T-cell (primary cell): Measurements from ENCODE around the gene ZNF672. TPM values are rescaled to one million over a fixed set of nuclear protein-coding genes. Genes with fewer than 3 reads are reported as not detected.

Source experiments
- ATAC-seq, 4 experiments: fragments of 200-7000 bp in 3 of 4; fragments of 150-1000 bp in 1 of 4; cut with Tn5 transposase; replicated peaks in 1 of 4; 1 replicate in 3 of 4; 2 replicates in 1 of 4; pipeline ENCODE4 v1.10.0; 2021; ENCODE audit warnings: moderate library complexity in 3 of 4, mild to moderate bottlenecking in 2 of 4, moderate number of reproducible peaks in 1 of 4
- CTCF ChIA-PET, 2 donors: fragments of 300-600 bp; sonication (Branson Sonifier 250); formaldehyde crosslinking; loops; one replicate each; lab custom pipeline; 2022; ENCODE audit warnings: antibody characterized with exemption in 2 of 2; lab: Charles Lee
- POLR2A ChIA-PET, 2 donors: fragments of 300-600 bp; sonication (Branson Sonifier 250); formaldehyde crosslinking; loops; one replicate each; lab custom pipeline; 2022; ENCODE audit warnings: antibody characterized with exemption in 2 of 2; lab: Charles Lee
- DNase-seq, 35 experiments: peaks; one replicate each; pipeline versions ENCODE4 v3.0.0 to v3.0.0-alpha.2; 2013 to 2023
- H3K27ac ChIP-seq: one replicate; pipeline ENCODE4 v1.5.1; 2013; ENCODE audit warnings: low read length
- H3K27me3 ChIP-seq, 2 experiments: replicated peaks in 1 of 2; 1 replicate in 1 of 2; 2 replicates in 1 of 2; pipeline versions ENCODE4 v1.6.1 to v1.7.0; 2013; ENCODE audit warnings: low read length in 1 of 2, mixed read lengths in 1 of 2; ENCODE audit not compliant: control insufficient read depth in 2 of 2, insufficient read depth in 2 of 2; ENCODE audit errors: extremely low read depth in 1 of 2
- H3K36me3 ChIP-seq, 2 donors: 1 replicate in 1 of 2; 2 replicates in 1 of 2; pipeline versions ENCODE4 v1.6.1 to v1.7.0; 2013; ENCODE audit warnings: low read length in 1 of 2; ENCODE audit not compliant: control insufficient read depth in 2 of 2, insufficient read depth in 1 of 2; ENCODE audit errors: extremely low read depth in 1 of 2
- H3K4me1 ChIP-seq, 2 experiments: 1 replicate in 1 of 2; 2 replicates in 1 of 2; pipeline versions ENCODE4 v1.6.1 to v1.7.0; 2013; ENCODE audit warnings: low read length in 2 of 2, mixed read lengths in 1 of 2; ENCODE audit not compliant: insufficient read depth in 2 of 2, control insufficient read depth in 1 of 2; ENCODE audit errors: extremely low read depth in 1 of 2
- H3K4me3 ChIP-seq, 2 donors: 1 replicate in 1 of 2; 2 replicates in 1 of 2; pipeline versions ENCODE4 v1.5.1 to v1.7.0; 2013; ENCODE audit warnings: mild to moderate bottlenecking in 2 of 2, low read length in 1 of 2, moderate library complexity in 1 of 2; ENCODE audit not compliant: control insufficient read depth in 1 of 2; ENCODE audit errors: extremely low read depth in 1 of 2
- H3K9me3 ChIP-seq: 2 replicates; pipeline ENCODE4 v1.7.0; 2013
- H3K27ac Mint-ChIP-seq, 2 donors: one replicate each; pipeline ENCODE4 v1.8.0; 2020 to 2021; ENCODE audit warnings: mild to moderate bottlenecking in 2 of 2, mixed read lengths in 2 of 2
- H3K27me3 Mint-ChIP-seq, 2 donors: one replicate each; pipeline ENCODE4 v1.8.0; 2021 to 2022; ENCODE audit warnings: mixed read lengths in 2 of 2
- H3K36me3 Mint-ChIP-seq: one replicate; pipeline ENCODE4 v1.8.0; 2021; ENCODE audit warnings: mixed read lengths
- H3K4me1 Mint-ChIP-seq, 3 donors: one replicate each; pipeline ENCODE4 v1.8.0; 2020 to 2022; ENCODE audit warnings: mixed read lengths in 3 of 3, mild to moderate bottlenecking in 1 of 3
- H3K4me3 Mint-ChIP-seq, 3 donors: one replicate each; pipeline ENCODE4 v1.8.0; 2020 to 2022; ENCODE audit warnings: mild to moderate bottlenecking in 3 of 3, mixed read lengths in 3 of 3, moderate library complexity in 3 of 3
- H3K9me3 Mint-ChIP-seq, 3 donors: one replicate each; pipeline ENCODE4 v1.8.0; 2020 to 2022; ENCODE audit warnings: mixed read lengths in 3 of 3
- WGBS: methylation state at CpG from one replicate; pipeline ENCODE4 v1.1.5; 2013; ENCODE audit warnings: missing lambda C conversion rate; ENCODE audit not compliant: insufficient coverage; 5-methylcytosine and 5-hydroxymethylcytosine counted together
- total RNA-seq, 35 experiments: library from RNA in 6 of 35; stranded (reverse) in 6 of 35; fragments of 120-200 nt in 1 of 35; gene quantifications; one replicate each; pipeline versions ENCODE4 v1.2.1 to v1.2.4 and lab custom pipeline; 2013 to 2026

ZNF672 gene
- total RNA-seq, 5 donors from 2014 or later (not counting 1 experiment from before 2014, with no cell fraction given) = 27.7 to 46.7 (median 42.1) TPM

DNA sequence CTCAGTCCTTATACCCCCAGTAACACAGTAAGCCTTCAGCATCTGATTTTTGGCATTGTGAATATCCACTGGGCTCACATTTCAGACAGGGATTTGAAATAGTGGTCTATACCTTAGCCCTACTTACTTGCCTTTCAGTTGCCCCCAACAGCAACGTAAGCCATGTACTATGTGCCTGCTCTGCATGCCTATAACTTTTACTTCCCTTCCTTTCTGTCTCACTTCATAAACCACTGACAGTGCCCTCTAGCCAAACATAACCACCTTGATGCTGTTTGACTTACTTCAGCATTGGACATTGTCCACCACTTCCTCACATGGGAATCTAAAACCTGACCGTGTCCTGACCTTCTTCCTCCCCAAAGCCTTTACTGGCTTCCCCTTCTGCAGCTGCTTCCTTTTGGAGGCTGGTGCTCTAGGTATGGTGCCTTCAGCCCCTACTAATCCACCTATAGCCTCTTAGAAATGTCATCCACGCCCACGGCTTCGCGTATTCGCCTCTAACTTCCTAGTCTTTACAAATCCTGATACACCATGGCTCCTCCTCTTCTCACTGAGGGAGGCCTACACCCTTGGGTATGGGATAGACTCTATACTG, 3.6 kb upstream of the ZNF672 start:
- DNase-seq (no peak), ATAC-seq (no peak)
- H3K36me3 Mint-ChIP-seq = no peaks in the 10 kb centered on the region
- H3K27ac ChIP-seq = no peak overlapping the region
- H3K36me3 ChIP-seq = no peaks in the 10 kb centered on the region
- H3K4me3 ChIP-seq = no peak overlapping the region
- peaks cover 6 to 7% (median 6%) of the 10 kb centered on the region in 3 donors for H3K4me1 Mint-ChIP-seq
- peaks cover 0 to 4% of the 10 kb centered on the region in 2 donors for H3K27me3 Mint-ChIP-seq
- 35% methylated on average over 2 of the region's 7 CpGs for WGBS
- peaks cover 5 to 15% of the 10 kb centered on the region in 2 experiments for H3K4me1 ChIP-seq
- H3K4me3 Mint-ChIP-seq = no peak overlapping the region
- ChIA-PET POLR2A (no interaction called here), CTCF (no interaction called here)
- no peak overlapping the region for H3K27ac Mint-ChIP-seq
- no peaks in the 10 kb centered on the region for H3K9me3 ChIP-seq
- H3K9me3 Mint-ChIP-seq = no peaks in the 10 kb centered on the region
- H3K27me3 ChIP-seq = peaks cover 0 to 7% of the 10 kb centered on the region in 2 experiments

DNA sequence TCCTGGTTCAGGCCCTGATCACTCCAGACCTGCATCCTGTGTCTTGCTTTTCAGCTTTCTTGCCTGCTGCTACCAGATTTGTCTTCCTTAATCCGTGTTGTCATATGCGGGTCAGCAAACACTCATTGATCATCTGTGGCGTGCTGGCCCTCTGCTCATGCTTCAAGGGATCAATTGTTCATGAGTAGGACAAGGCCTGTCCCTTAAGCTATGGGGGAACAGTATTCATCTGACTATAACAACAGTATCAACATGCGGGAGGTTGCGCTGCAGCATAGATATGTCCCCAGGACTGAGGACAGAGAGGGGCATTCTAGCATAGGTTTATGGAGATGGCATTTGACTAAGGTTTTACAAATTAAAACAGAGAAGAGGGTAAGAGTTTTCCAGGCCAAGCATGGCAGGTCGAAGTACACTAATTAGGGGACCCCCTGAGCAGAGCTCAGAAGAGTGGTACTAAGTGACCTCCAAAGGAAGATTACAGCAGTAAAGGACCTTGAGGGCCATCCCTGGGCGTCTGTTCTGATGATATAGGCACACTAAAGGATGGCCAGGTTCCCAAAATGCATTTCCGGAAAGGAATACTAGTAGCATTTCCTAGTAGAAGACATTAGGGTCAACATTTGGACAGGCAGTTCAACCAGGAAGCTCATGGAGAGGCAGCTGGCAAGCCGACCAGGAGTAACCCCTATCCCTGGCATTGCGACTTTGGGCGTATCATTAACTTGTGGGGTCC, 811 bp upstream of the ZNF672 start:
- Mint-ChIP-seq H3K27me3 (peaks cover 0 to 4% of the 10 kb centered on the region in 2 donors), H3K36me3 (no peaks in the 10 kb centered on the region), H3K27ac (peak overlapping the region in 1 of 2 donors; percentile 79), H3K4me3 (no peak overlapping the region), H3K9me3 (no peaks in the 10 kb centered on the region), H3K4me1 (peaks cover 25 to 32% (median 28%) of the 10 kb centered on the region in 3 donors)
- POLR2A ChIA-PET = interaction anchor here (0.5 to 1.4 kb wide), 10 partner anchors 9 to 215 kb away, joined by 3 to 11 read pairs (median 3); partner anchors contain the start of genes SH3BP5L (in 1 of the 2) and ZNF692 (in 1 of the 2)
- H3K27me3 ChIP-seq = peaks cover 0 to 6% of the 10 kb centered on the region in 2 experiments
- 88% methylated on average over 5 of the region's 11 CpGs for WGBS
- H3K27ac ChIP-seq = peak overlapping the region; percentile 97
- no peaks in the 10 kb centered on the region for H3K9me3 ChIP-seq
- ATAC-seq = no peak
- H3K4me1 ChIP-seq = peaks cover 5 to 31% of the 10 kb centered on the region in 2 experiments
- CTCF ChIA-PET = interaction anchor here in 1 of 2 donors (0.6 to 2.3 kb wide), 6 partner anchors 9 to 37 kb away, joined by 3 to 14 read pairs (median 4); partner anchors contain the start of genes SH3BP5L and ZNF692
- no peak for DNase-seq
- H3K36me3 ChIP-seq = no peaks in the 10 kb centered on the region
- H3K4me3 ChIP-seq = peak overlapping the region; percentile 79 to 87

DNA sequence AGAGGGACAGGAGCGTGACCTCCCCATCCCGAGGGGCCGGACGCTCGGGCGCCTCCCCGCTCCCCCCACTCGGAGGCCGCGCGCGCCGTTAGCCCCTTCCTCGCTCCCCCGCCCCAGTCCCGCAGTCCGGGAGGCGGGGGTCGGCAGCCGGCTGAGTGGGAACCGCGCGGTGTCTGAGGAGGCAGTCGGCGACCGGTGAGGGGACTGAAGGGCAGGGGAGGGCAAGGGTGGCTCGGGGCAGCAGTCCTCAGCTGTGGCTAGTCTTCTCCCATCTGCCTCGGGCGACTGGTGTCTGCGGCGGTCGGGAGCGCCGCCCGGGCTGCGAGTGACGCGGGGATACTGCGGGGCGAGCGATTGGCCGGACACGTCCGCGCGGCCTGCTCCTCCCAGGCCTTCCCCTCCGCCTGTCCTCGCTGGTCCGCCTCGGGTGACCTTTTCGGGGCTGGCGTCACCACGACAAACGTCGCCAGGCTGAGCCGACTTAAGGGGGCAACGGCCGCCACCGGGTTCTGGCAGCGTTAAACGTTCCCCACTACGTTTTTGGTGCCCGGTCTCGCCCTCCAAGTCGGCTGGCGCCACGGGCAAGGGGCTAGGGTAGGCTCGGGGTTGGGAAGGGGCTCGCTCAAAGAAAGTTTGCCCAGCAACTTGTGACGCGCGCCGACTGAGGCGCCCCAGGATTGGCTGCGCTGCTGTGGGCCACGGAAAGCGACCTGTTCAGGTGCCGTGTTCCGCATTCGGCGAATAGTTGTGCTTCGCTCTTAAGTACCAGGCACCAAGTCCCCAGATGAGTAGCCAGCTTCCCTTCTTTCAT, 538 bp downstream of the ZNF672 start:
- under 1% methylated on average over 61 of the region's 82 CpGs for WGBS
- Histone ChIP-seq H3K36me3 (no peaks in the 10 kb centered on the region), H3K27ac (peak overlapping the region; percentile 97), H3K4me3 (peak overlapping the region; percentile 79 to 87), H3K4me1 (peaks cover 5 to 34% of the 10 kb centered on the region in 2 experiments), H3K9me3 (no peaks in the 10 kb centered on the region), H3K27me3 (peaks cover 0 to 3% of the 10 kb centered on the region in 2 experiments)
- ChIA-PET POLR2A (interaction anchor here (0.6 to 1.0 kb wide), 4 partner anchors 20 to 86 kb away, joined by 3 to 4 read pairs (median 3); partner anchors contain the start of gene ZNF692 (in 1 of the 2)), CTCF (interaction anchor here (0.8 to 2.3 kb wide), 7 partner anchors 10 to 88 kb away, joined by 3 to 19 read pairs (median 6); partner anchors contain the start of genes SH3BP5L (in 1 of the 2) and ZNF692 (in 1 of the 2))
- Mint-ChIP-seq H3K27me3 (peaks cover 0 to 1% of the 10 kb centered on the region in 2 donors), H3K36me3 (no peaks in the 10 kb centered on the region), H3K4me3 (no peak overlapping the region), H3K27ac (peak overlapping the region; percentile 95 to 99), H3K9me3 (no peaks in the 10 kb centered on the region), H3K4me1 (peaks cover 27 to 36% (median 29%) of the 10 kb centered on the region in 3 donors)
- peak; percentile 69 to 92 (median 82) for DNase-seq
- peak; percentile 68 to 74 (median 70) for ATAC-seq

DNA sequence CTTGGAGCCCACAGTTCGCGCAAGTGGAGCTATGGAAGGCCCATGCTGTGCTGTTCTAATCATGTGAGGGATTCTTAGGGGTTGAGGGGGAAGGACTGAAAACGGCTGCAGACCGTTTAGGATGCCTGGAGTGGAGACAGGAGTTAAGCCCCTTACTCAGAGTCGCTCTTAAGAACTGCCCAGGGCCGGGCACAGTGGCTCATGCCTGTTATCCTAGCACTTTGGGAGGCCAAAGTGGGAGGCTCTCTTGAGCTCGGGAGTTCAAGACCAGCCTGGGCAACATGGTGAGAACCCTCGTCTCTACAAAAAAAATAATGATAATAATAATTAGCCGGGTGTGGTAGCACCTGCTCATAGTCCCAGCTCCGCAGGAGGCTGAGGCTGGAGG, 1.1 kb downstream of the ZNF672 start:
- Mint-ChIP-seq H3K27ac (peak overlapping the region; percentile 95 to 99), H3K9me3 (no peaks in the 10 kb centered on the region), H3K27me3 (no peaks in the 10 kb centered on the region), H3K36me3 (peaks cover 3% of the 10 kb centered on the region), H3K4me1 (peaks cover 27 to 36% (median 29%) of the 10 kb centered on the region in 3 donors), H3K4me3 (no peak overlapping the region)
- CTCF ChIA-PET = interaction anchor here (0.6 to 2.3 kb wide), 5 partner anchors 11 to 65 kb away, joined by 3 to 19 read pairs (median 6); partner anchors contain the start of genes SH3BP5L (in 1 of the 2) and ZNF692 (in 1 of the 2)
- Histone ChIP-seq H3K4me1 (peaks cover 5 to 34% of the 10 kb centered on the region in 2 experiments), H3K27me3 (peaks cover 0 to 3% of the 10 kb centered on the region in 2 experiments), H3K36me3 (no peaks in the 10 kb centered on the region), H3K9me3 (no peaks in the 10 kb centered on the region), H3K4me3 (peak overlapping the region; percentile 79 to 87), H3K27ac (peak overlapping the region; percentile 97)
- DNase-seq (no peak), ATAC-seq (no peak)
- 3% methylated on average over 5 of the region's 10 CpGs for WGBS
- POLR2A ChIA-PET = interaction anchor here in 1 of 2 donors (0.6 to 0.7 kb wide), 4 partner anchors 19 to 85 kb away, joined by 3 to 6 read pairs (median 4); partner anchors contain the start of gene ZNF692

DNA sequence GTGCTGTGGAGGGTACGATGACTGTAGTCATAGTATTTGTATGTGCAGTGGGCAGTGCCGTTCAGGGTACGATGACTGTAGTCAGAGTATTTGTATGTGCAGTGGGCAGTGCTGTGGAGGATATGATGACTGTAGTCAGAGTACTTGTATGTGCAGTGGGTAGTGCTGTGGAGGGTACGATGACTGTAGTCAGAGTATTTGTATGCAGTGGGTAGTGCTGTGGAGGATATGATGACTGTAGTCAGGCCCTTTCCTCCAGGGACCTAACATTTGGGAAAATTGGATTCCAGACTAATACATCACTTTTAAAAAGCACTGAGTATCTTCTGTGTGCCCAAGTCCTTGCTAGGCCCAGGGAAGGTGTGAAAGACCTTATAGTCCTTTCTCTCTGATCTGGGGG, 2.9 kb downstream of the ZNF672 start:
- CTCF ChIA-PET = interaction anchor here in 1 of 2 donors (1.3 kb wide), 1 partner anchor 32 kb away, joined by 3 read pairs; no protein-coding TSS in a partner anchor
- Mint-ChIP-seq H3K27me3 (no peaks in the 10 kb centered on the region), H3K4me3 (peak overlapping the region in 1 of 3 donors; percentile 28), H3K9me3 (no peaks in the 10 kb centered on the region), H3K4me1 (peaks cover 27 to 36% (median 29%) of the 10 kb centered on the region in 3 donors), H3K27ac (peak overlapping the region in 1 of 2 donors; percentile 7), H3K36me3 (peaks cover 12% of the 10 kb centered on the region)
- Histone ChIP-seq H3K36me3 (peaks cover 8 to 15% of the 10 kb centered on the region in 2 donors), H3K4me3 (no peak overlapping the region), H3K27ac (no peak overlapping the region), H3K27me3 (no peaks in the 10 kb centered on the region), H3K9me3 (no peaks in the 10 kb centered on the region), H3K4me1 (peaks cover 5 to 34% of the 10 kb centered on the region in 2 experiments)
- POLR2A ChIA-PET = no interaction called here
- ATAC-seq (no peak), DNase-seq (no peak)
- WGBS = 100% methylated on average over 2 of the region's 4 CpGs
